Vagina (tissue), 2 donors: Measurements from ENCODE around the gene TBXAS1. TPM values are rescaled to one million over a fixed set of nuclear protein-coding genes. Genes with fewer than 3 reads are reported as not detected.

Experiments
- DNase-seq, 2 donors: peaks; one replicate each; pipeline ENCODE4 v3.0.0-alpha.2; 2017; ENCODE audit errors: extremely low spot score in 2 of 2
- H3K27ac ChIP-seq: fragments of 200-600 bp; sonication (generic); one replicate; pipeline ENCODE4 v1.5.1; 2019
- H3K27me3 ChIP-seq: fragments of 200-600 bp; sonication (generic); one replicate; pipeline ENCODE4 v1.5.1; 2019
- H3K36me3 ChIP-seq, 2 donors: fragments of 200-600 bp; sonication (generic); one replicate each; pipeline ENCODE4 v1.5.1; 2017 to 2019
- H3K4me1 ChIP-seq: fragments of 200-600 bp; sonication (generic); one replicate; pipeline ENCODE4 v1.5.1; 2019
- H3K4me3 ChIP-seq, 2 donors: fragments of 200-600 bp; sonication (generic); 1 replicate in 1 of 2; 2 replicates in 1 of 2; pipeline ENCODE4 v1.5.1; 2016 to 2019
- H3K9me3 ChIP-seq: fragments of 200-600 bp; sonication (generic); one replicate; pipeline ENCODE4 v1.5.1; 2019
- CTCF ChIP-seq, 3 experiments: fragments of 450-650 bp in 2 of 3; fragments of 200-600 bp in 1 of 3; sonication (generic) in 1 of 3; IDR thresholded peaks; one replicate each; pipeline ENCODE4 v1.5.1; 2017 to 2019; ENCODE audit warnings: antibody characterized with exemption in 3 of 3, mild to moderate bottlenecking in 2 of 3, moderate library complexity in 2 of 3
- POLR2A ChIP-seq, 2 donors: fragments of 450-650 bp; IDR thresholded peaks; one replicate each; pipeline ENCODE4 v1.6.1; 2017; ENCODE audit warnings: antibody characterized with exemption in 2 of 2, mild to moderate bottlenecking in 2 of 2, moderate library complexity in 2 of 2
- POLR2AphosphoS5 ChIP-seq, 2 donors: sonication (generic); formaldehyde crosslinking; IDR thresholded peaks; one replicate each; pipeline ENCODE4 v1.9.0; 2017; ENCODE audit warnings: antibody characterized with exemption in 2 of 2, mild to moderate bottlenecking in 2 of 2, low read depth in 1 of 2; ENCODE audit not compliant: insufficient read depth in 1 of 2
- intact Hi-C: fragments of 100-400 bp; cut with DNase I; formaldehyde crosslinking; loops from one replicate; pipeline ENCODE4 v1.15.1; 2023
- total RNA-seq: library from RNA; depleted of rRNA; stranded (reverse); fragments of >200 nt; gene quantifications from one replicate; pipeline ENCODE4 v1.2.3, GENCODE V29; 2016

The TBXAS1 gene
- total RNA-seq, 1 donor from 2014 or later = 18.4 TPM

GRCh38 chr7:140025814-140026433 lies 196.9 kb downstream of the TBXAS1 start:
- Histone ChIP-seq H3K4me3 (no peak overlapping the region), H3K9me3 (no peaks in the 10 kb centered on the region), H3K27ac (no peak overlapping the region), H3K4me1 (no peaks in the 10 kb centered on the region), H3K36me3 (peaks cover 0 to 37% of the 10 kb centered on the region in 2 donors), H3K27me3 (no peaks in the 10 kb centered on the region)
- no peak for DNase-seq
- intact Hi-C loops = no loop called here
- TF ChIP-seq POLR2AphosphoS5 (IDR thresholded peaks at IDR 0.05; ENCODE audit: insufficient read depth in 1 of 2, low read depth in 1 of 2) (no peak), POLR2A (IDR thresholded peaks at IDR 0.05) (no peak), CTCF (IDR thresholded peaks at IDR 0.05) (no peak)

GRCh38 chr7:140026935-140027334 lies 197.9 kb downstream of the TBXAS1 start:
- H3K27me3 ChIP-seq = no peaks in the 10 kb centered on the region
- no peak for DNase-seq
- no peaks in the 10 kb centered on the region for H3K9me3 ChIP-seq
- intact Hi-C loops = no loop called here
- no peak overlapping the region for H3K4me3 ChIP-seq
- H3K4me1 ChIP-seq = no peaks in the 10 kb centered on the region
- TF ChIP-seq POLR2AphosphoS5 (IDR thresholded peaks at IDR 0.05; ENCODE audit: insufficient read depth in 1 of 2, low read depth in 1 of 2) = no peak
- no peak for TF ChIP-seq CTCF (IDR thresholded peaks at IDR 0.05)
- TF ChIP-seq POLR2A (IDR thresholded peaks at IDR 0.05) = no peak
- H3K36me3 ChIP-seq = peaks cover 0 to 37% of the 10 kb centered on the region in 2 donors
- H3K27ac ChIP-seq = no peak overlapping the region

- Histone ChIP-seq H3K36me3 (peaks cover 0 to 37% of the 10 kb centered on the region in 2 donors), H3K27ac (no peak overlapping the region), H3K27me3 (no peaks in the 10 kb centered on the region), H3K4me1 (no peaks in the 10 kb centered on the region), H3K9me3 (no peaks in the 10 kb centered on the region), H3K4me3 (no peak overlapping the region)
- no peak for DNase-seq
- intact Hi-C loops = no loop called here
- TF ChIP-seq POLR2A (IDR thresholded peaks at IDR 0.05) = no peak
- no peak for TF ChIP-seq CTCF (IDR thresholded peaks at IDR 0.05)
- no peak for TF ChIP-seq POLR2AphosphoS5 (IDR thresholded peaks at IDR 0.05; ENCODE audit: insufficient read depth in 1 of 2, low read depth in 1 of 2)
Observed at GRCh38 chr7:140027858-140028257, 198.8 kb downstream of the TBXAS1 start.

- intact Hi-C loops = no loop called here
- Histone ChIP-seq H3K4me3 (no peak overlapping the region), H3K27ac (no peak overlapping the region), H3K9me3 (no peaks in the 10 kb centered on the region), H3K27me3 (no peaks in the 10 kb centered on the region), H3K4me1 (no peaks in the 10 kb centered on the region), H3K36me3 (peaks cover 0 to 34% of the 10 kb centered on the region in 2 donors)
- no peak for DNase-seq
- TF ChIP-seq POLR2A (IDR thresholded peaks at IDR 0.05) (no peak), POLR2AphosphoS5 (IDR thresholded peaks at IDR 0.05; ENCODE audit: insufficient read depth in 1 of 2, low read depth in 1 of 2) (no peak), CTCF (IDR thresholded peaks at IDR 0.05) (no peak)
Observed at GRCh38 chr7:140028311-140028710, 199.2 kb downstream of the TBXAS1 start.

GRCh38 chr7:140029072-140029471 lies 200.0 kb downstream of the TBXAS1 start:
- DNase-seq = no peak
- intact Hi-C loops = no loop called here
- no peaks in the 10 kb centered on the region for H3K9me3 ChIP-seq
- H3K27ac ChIP-seq = no peak overlapping the region
- TF ChIP-seq POLR2AphosphoS5 (IDR thresholded peaks at IDR 0.05; ENCODE audit: insufficient read depth in 1 of 2, low read depth in 1 of 2) = no peak
- TF ChIP-seq POLR2A (IDR thresholded peaks at IDR 0.05) = no peak
- TF ChIP-seq CTCF (IDR thresholded peaks at IDR 0.05) = no peak
- H3K4me3 ChIP-seq = no peak overlapping the region
- no peaks in the 10 kb centered on the region for H3K4me1 ChIP-seq
- no peaks in the 10 kb centered on the region for H3K27me3 ChIP-seq
- H3K36me3 ChIP-seq = peaks cover 0 to 27% of the 10 kb centered on the region in 2 donors
